CD4-positive, alpha-beta T cell treated with Interleukin-17A for 4 hours (primary cell): ENCODE measurements around the gene RFX2.
"Not testable (repeated sequence)": the region's sequence is repeated elsewhere in the genome, so short reads cannot be mapped to it uniquely, and the experiment has no call there.

Experiments used
- DNase-seq: peaks from one replicate; pipeline ENCODE4 v3.0.0-alpha.2; 2020; ENCODE audit warnings: mixed read lengths

RFX2 gene

DNA sequence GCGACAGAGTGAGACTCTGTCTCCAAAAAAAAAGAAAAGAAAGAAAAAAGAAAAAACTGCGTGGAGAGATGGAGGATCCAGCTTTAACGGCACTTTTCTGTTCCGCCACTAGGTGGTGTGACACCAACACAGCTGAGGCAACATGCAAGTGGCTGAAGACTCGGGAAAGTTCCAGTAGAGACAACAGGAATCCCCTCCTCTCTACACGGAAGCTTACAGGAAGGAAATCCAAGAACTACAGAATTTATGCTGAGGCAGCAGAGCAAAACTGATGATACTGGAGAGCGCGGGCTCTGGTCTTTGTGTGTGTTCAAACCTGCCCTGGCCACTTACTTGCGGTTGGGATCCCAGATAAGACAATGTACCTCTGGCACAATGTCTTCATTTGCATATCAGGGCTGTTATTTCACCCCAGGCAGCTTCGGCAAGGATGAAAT is 142.3 kb downstream of the RFX2 start:
- DNase-seq = peak; percentile 76

DNA sequence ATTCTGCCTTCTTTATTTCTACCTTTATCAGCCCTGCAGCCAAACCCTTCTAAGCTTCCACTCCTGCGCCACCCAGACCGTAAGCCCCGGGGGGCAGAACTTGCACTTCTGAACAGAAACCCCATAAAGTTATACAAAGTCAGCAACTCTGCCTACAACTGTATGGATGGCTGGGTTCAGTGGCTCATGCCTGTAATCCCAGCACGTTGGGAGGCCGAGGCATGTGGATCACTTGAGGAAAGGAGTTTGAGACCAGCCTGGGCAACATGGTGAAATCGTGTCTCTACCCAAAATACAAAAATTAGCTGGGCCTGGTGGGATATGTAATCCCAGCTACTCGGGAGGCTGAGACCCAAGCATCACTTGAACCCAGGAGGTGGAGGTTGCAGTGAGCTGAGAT is 142.7 kb downstream of the RFX2 start:
- DNase-seq = no peak

DNA sequence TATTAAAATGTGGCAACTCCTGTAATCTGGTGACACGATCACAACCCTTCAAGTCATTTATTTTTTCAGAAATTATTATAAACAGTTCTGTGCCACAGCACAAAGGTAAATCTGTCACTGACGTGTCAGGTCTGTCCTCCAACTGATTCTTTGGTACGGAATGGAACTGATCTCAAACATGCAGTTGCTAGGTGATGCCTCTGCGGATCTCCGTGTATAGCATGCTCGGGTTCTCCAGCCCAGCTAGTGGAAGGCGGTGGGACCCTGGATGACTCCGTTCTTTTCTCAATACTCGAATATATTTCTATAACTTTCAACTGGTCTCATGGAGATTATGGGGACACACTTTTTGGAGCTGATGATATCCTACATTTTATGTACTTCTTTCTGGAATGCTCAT is 143.4 kb downstream of the RFX2 start:
- DNase-seq = no peak

DNA sequence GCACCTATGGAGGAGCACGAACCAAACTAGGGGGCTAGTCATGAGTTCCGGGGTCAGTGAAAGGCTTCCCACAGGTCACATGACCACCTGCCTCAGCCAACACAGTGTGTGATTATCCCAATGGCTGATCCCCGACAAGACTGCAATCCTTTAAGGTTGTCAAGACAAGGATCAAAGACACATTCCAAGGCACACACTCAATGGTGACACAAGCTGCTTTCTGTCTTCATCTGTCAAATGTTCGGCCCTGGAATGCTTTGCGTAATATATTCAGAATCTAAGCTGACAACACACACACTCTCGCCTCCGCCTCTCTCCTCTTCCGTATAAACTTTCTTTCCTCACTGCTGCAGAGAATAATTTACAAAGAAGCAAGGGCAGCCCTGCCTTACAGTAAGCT is 144.1 kb downstream of the RFX2 start:
- DNase-seq = no peak

DNA sequence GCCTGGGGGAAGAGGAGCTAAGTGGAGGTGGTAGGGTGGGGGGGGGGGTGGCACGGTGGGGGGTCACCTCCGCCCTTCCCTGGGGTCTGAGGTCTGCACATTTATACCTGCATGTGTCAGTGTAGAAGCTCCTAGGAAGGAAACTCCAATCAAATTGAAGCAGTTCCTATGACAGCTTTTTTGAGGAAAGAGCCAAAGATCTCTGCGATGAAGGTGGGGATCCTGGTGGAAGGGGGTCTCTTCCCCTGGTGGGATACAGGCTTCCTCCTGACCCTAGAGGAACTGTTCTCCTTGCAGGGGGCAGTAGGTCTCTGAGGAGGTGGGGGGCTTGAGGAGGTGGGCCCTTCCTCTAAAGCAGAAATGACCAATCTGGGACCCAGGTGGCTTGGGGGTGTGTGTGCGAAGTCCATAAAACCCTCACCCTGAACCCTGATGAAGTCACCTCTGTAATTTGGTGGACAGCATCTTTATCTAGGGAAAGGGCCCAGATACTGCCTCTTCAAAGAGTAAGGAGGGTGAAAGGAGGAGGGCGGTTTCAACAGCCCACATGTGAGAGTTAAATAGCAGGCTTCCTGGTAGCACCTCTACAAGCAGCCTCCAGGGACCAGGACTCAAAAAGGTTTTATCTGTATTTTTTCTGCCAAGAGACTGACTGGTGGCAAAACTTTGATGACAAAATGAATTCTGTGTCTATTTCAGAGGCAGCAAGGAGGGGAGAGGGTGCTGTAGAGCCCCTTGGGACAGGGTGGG is 145.3 kb downstream of the RFX2 start:
- DNase-seq = peak; percentile 44

DNA sequence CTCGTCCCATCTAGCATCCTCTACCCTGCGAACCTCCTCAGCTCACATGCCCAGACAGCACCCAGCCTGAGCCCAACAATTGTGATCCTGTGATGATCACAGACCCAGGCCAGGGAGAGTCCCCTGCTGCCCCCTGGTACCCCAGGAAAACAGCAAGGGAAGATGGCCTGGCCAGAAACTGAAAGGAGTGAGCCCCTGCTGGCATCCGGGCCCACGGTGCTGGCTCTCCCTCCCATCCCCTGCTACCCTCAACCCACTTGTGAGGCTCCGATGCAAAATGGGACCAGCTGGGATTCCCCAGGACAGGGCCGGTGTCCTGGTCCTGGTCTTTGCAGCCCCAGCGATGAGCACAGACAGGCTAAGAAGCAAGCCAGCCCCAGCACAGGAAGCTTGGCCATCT is 146.4 kb downstream of the RFX2 start:
- DNase-seq = no peak

DNA sequence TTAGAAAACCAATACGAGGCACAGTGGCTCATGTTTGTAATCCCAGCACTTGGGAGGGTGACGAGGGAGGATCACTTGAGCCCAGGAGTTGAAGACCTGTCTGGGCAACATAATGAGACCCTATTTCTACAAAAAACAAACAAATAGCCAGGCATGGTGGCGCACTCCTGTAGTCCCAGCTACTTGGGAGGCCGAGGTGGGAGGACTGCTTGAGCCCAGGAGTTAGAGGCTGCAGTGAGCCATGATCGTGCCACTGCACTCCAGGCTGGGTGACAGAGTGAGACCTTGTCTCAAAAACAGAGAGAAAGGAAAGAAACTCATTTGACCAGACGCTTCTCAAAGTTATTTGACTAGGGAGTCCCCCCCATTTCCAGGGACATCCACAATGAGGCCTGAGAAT is 147.0 kb downstream of the RFX2 start:
- DNase-seq = not testable (repeated sequence)

DNA sequence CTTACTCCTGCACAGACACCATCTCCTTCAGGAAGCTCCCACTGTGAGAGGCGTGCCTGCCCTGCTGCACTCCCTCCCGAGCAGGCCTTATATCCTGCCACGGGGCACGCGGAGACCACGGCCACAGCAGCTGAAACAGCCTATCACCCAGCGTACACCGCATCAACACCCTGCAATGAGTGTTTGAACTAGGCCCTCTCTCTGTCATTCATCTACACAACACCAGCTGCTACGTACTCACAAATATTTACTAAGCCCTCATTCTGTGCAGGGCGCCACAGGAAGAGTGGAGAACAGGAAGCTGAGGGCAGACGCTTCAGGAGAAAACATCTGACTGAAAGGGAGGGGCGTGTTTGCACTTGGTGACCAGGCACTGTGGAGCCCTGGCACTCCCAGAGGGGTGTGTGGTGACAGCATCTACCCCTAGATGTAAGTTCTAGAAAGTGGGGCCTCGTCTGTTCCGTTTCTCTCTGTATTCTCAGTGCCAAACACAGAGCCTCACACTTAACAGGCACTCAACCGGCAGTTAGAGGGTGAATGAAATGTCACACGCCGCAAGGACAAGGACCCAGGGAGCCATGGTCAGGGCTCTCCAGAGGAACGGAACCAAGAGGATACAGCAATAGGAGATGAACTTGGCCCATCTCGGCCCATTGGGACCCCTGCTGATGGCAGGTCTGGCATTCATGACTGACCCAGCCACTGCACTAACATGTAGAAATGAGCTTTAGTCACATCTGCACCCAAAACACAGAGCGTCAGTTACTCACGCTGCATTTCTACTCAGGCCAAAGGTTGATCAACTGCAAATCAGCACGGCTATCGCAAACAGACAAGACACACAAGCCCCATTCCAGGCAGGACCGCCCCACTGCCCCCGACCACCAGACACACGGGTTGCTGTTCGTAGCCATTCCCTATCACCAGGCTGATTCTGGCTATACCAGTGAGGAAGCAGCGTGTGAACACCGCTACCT is 148.0 kb downstream of the RFX2 start:
- peak; percentile 87 for DNase-seq

DNA sequence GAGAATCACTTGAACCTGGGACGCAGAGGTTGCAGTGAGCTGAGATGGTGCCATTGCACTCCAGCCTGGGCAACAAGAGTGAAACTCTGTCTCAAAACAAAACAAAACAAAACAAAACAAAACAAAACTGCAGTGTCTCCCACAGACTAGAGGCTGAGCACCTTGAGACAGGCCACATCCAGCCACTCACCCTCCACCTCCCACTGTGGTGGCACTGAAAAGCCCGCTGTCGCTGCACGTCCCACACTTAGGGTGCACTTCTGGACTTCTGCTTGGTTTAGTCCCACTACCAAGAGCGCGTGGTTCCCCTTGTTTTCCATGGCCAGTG is 148.7 kb downstream of the RFX2 start:
- DNase-seq = not testable (repeated sequence)

DNA sequence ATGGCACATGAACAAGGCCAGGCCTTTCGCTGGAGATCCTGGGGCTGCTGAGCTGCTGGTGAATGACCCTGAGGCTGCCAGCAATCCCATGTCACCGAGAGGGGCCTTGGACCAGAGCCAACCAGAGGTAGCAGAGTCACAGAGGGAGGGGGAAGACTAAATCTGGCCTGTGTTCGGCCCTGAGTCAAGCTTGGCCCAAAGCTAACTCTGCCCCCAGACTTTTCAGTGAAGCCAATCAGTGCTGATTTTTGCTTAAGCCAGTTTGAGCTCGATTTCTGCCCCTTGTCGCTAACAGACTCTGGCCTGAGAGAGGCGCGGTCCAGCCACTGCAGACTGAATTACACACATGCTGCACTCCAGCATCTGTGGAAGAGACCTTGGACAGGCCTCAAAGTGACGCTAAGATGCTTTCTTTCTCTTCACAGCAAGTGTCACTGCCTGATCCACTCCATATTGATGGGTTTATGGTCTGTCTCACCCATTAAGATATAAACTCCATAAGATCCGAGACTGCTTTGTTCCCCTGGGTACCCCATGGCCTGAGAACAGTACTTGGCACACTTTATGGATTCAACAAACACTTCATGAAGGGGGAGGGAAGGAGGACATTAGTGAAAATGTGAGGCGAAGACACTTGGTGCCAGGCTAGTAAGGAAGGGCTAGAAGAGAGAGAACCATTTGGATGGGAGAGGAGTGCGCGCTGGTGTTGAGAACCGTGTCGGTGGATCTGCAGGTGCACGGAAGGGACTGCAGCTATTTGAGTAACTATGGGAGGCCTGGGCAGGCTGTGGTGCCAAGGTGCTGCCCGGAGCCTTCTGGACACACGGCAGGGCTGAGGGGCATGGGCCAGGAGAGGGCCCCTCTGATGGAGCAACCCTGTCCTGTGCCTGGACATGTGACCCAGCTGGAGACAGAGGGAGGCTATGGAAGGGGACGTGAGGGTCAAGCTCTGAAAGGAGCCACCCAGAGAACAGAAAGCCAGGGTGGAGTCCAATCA is 150.0 kb downstream of the RFX2 start:
- no peak for DNase-seq

DNA sequence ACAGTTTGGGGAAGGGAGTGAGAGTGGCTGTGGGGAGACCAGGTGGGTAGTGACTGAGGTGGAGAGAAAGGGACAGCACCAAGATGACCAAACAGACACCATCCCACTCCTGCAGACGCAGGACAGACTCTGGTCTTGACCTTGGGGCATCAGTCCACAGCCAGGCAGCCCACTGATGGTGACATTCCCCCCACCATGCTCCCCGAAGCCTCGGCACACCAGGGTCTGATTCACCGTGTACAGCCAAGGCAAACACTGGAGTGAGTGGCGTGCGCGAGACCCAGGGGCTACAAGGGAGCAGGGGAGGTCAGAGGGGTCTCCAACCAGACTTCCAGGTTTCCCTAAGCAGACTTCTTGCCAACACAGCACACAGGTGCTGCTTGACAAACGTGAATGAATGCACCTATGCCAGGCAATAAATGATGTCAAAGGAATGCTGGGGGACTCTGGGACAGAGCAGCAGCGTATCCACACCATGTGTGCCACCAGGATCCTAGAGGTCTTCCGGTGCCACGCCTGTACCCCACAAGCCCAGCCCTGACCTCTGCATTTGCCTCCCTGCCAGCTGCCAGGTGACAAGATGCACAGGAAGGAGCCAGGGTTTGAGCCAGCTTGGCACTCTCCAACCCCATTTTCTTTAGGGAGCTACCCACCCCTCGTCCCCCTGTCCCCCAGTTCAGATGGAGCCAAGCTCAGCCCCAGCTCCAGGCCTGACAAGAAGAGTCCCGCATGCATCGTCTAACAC is 150.9 kb downstream of the RFX2 start:
- DNase-seq = no peak

DNA sequence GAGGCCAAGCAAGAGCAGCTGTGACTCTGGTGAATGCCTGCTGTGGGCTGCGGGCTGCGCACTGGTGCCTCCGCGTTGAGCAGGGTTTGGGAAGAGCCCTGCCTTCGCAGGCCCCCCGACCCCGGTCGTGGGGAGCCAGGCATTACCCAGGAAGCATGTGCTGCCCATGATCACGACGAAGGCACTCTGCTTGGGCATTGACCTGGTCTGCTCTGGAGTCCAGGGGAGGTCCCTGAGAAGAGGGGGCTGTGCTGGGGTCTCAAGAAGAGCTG is 151.5 kb downstream of the RFX2 start:
- no peak for DNase-seq

DNA sequence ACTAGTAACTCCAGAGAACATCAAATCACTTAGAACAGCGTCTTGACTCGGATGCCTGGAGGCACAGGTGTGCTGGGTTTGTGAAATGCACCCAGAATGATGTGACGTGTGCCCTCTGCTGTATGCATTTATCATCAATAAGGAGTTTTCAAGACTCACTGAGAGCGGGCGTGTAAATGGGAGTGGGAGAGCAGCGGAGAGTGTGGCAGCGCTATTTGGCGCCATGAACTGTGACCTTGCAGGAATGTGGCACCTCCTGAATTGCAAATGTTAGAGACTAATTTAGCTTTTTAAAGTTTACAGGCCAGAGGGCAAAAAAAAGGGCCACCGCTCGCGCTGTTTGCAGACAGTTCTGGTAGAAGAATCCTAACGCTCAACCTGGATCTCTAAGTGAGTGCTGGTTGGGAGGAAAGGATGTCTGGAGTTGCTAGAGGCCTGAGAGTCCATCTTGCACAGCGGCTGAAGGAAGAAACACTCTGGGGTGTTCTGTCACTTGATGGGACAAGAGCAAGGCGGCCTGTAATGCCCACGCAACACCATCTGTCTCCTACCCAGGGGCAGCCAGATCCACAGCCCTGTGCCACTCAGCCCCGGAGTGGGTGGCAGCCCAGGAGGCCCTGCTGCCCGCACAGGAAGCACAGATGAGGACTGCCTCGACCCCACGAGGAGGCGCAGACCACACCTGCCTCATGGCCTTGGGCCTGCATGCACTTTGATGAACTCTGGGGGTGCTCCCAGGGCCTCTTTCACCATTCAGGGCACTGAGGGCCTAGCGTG is 152.0 kb downstream of the RFX2 start:
- no peak for DNase-seq

DNA sequence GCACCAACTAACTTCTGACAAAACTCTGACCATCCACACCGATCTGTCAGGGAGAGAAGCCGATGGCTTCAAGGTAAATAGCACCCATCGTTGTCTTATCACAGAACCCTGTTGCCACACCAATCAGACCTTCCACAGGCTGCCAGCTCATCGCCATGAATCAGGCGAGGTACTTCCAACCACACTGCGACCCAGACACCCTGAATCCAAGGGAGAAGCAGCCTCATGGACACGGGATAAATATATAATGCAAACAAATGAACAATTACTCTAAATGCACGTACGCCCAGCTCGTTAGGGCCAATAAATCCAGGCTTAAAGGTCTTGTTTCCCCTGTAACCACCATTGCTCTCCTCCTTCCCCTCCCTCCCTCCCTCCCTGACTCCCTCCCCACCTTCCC is 153.1 kb downstream of the RFX2 start:
- no peak for DNase-seq

DNA sequence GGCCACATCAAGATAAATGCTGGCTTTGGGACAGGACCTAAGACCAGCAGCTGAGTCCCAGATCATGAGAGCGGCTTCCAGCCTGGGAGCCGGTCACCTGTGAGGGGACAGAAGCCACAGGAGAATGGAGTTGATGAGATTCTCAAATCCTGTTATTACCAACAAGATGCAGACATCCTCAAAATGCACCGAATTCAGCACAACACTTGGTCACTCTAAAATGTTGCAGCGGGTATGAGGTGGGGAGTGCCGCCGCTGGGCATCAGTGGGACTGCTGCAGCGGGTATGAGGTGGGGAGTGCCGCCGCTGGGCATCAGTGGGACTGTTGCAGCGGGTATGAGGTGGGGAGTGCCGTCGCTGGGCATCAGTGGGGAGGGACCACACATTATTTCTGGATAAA is 153.6 kb downstream of the RFX2 start:
- DNase-seq = no peak

DNA sequence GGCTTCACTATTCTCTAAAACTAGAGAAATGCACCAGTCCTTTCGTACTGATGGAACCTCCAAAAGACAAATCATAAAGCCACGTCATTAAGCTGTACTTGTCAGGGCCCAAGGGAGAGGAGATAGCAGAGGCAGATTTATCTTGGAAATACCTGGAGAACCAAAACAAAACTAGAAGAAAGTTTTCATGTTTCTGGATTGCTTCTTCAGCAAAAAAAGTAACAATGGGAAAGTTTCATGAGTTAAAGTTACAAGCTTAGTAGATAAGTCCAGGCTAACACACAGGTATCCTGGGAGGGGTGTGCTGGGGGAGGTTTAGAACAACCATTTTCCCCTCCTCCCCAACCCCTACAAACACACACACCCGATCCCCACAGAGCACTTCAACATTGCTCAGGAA is 154.0 kb downstream of the RFX2 start:
- DNase-seq = no peak

DNA sequence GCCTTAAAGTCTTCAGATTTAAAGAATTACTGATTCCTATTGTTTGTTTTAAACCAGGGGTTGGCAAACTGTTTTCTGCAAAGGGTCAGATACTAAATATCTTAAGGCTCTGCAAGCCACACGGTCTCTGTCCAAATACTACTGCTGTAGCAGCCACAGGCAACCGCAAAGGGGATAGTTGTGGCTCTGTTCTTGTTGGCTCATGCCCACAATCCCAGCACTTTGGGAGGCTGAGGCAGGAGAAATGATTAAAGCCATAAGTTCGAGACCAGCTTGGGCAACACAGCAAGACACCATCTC is 154.7 kb downstream of the RFX2 start:
- no peak for DNase-seq

DNA sequence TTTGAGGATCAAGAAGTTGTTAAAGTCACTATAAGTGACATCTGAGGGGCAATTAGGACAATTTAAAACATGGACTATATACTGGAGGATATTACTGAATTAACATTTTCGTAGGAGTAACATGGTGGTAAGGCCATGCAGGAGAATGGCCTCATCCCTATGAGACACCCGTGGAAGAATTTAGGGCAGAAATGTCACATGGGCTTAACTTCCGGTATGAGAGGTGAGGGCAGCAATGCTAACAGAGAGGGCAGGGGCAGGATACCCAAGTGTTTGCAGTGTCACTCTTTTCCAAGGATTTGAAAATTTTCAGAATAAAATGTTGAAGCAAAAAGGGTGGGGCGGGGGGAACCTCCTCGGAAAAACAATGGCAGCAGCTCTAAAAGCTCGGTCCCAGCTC is 156.0 kb downstream of the RFX2 start:
- no peak for DNase-seq

DNA sequence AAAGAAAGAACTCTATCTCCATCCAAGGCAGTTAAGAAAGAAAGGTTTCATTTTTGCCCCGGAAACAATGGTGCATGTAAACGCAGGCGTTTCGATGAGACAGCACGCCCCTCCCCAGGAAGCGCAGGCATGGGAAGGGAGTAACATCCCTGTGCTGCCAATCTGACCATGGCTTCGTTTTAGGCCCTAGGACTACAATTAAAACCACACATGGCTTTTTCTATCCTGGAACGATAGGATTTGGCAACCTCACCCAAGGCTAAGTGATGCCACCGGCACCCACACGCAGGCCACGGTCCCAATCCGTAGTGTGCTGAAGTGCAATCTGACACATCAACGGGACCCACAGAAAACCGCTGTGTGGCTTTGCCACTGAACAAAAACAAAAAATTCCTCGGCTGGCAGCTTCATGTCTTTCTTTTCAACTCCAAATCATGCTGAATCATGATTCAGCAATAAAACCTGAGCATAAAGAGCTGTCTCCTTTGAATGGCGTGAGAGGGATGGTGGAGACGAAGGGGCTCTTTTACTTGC is 156.6 kb downstream of the RFX2 start:
- DNase-seq = peak; percentile 70

DNA sequence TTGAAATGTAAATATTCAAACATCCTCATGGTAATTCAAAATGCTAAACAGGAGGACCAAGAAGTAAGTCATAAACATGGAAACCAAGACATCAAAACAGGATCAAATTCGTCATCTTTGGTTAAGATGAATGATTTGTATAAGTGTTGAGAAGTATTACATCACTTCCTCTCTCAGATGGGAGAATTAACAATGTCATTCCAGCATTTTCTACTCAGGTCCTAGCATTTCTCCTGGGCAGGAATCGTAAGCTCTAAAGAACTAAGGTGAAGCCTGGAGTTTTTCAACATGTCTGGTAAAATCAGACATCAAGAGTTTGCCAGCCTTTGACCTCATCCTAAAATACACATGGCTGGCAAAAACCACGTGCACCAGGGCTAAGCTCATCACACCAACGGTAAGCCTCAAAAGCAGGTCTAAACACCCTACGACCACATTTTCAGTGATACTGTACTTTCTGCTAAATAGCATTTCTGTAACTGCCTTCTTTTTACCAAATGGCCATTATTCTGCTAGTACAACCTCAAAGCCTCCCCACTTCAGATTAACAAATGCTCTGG is 157.2 kb downstream of the RFX2 start:
- no peak for DNase-seq
